T47D (cell line): ENCODE measurements around the gene EIF2B5.
"Not testable (repeated sequence)": the region's sequence is repeated elsewhere in the genome, so short reads cannot be mapped to it uniquely, and the experiment has no call there.

Source experiments
- DNase-seq, 2 experiments: peaks; one replicate each; pipeline versions ENCODE4 v3.0.0 to v3.0.0-alpha.2; 2011 to 2012; ENCODE audit warnings: low read depth in 1 of 2, low spot score in 1 of 2
- JUND ChIP-seq: IDR thresholded peaks from 2 replicates; pipeline ENCODE4 v1.6.1; 2012; ENCODE audit warnings: low read depth
- in situ Hi-C: cut with HindIII; loops from 2 replicates; pipeline ENCODE4 v1.10.0; 2016; ENCODE audit warnings: low sequenced_read_pairs, low pct_unique_long_range_greater_than_20kb

EIF2B5 gene

GRCh38 chr3:184155644-184156521 is 20.7 kb downstream of the EIF2B5 start:
- in situ Hi-C loops = no loop called here
- DNase-seq = no peak
- TF ChIP-seq JUND = no peak

- DNase-seq = no peak
- TF ChIP-seq JUND = no peak
- in situ Hi-C loops = no loop called here
Measured at GRCh38 chr3:184156522-184156955, 21.4 kb downstream of the EIF2B5 start.

- no peak for DNase-seq
- no peak for TF ChIP-seq JUND
- in situ Hi-C loops = no loop called here
Measured at GRCh38 chr3:184157206-184157605, 22.0 kb downstream of the EIF2B5 start.

- DNase-seq = no peak
- in situ Hi-C loops = no loop called here
- no peak for TF ChIP-seq JUND
Measured at GRCh38 chr3:184158404-184158803, 23.2 kb downstream of the EIF2B5 start.

- in situ Hi-C loops = no loop called here
- TF ChIP-seq JUND = no peak
- no peak for DNase-seq
Measured at GRCh38 chr3:184160456-184160855, 25.3 kb downstream of the EIF2B5 start.

- in situ Hi-C loops = not testable (repeated sequence)
Measured at GRCh38 chr3:184162571-184163070, 27.5 kb downstream of the EIF2B5 start.

GRCh38 chr3:184164648-184165330 is 29.6 kb downstream of the EIF2B5 start:
- no peak for DNase-seq
- TF ChIP-seq JUND = no peak
- in situ Hi-C loops = no loop called here

More at GRCh38 chr3:184162571-184163070, 27.5 kb downstream of the EIF2B5 start:
- DNase-seq = not testable (repeated sequence)

- no peak for TF ChIP-seq JUND
- in situ Hi-C loops = no loop called here
- DNase-seq = no peak
Measured at GRCh38 chr3:184165543-184165942, 30.4 kb downstream of the EIF2B5 start.

GRCh38 chr3:184166671-184167070 is 31.5 kb downstream of the EIF2B5 start:
- in situ Hi-C loops = no loop called here
- no peak for TF ChIP-seq JUND
- no peak for DNase-seq

GRCh38 chr3:184167786-184168185 is 32.6 kb downstream of the EIF2B5 start:
- TF ChIP-seq JUND = no peak
- in situ Hi-C loops = no loop called here
- DNase-seq = no peak

- in situ Hi-C loops = no loop called here
- DNase-seq = no peak
- TF ChIP-seq JUND = no peak
Measured at GRCh38 chr3:184168363-184169120, 33.4 kb downstream of the EIF2B5 start.
